ENCODE measurements around the gene GLRX.
"Not testable (repeated sequence)": the region's sequence is repeated elsewhere in the genome, so short reads cannot be mapped to it uniquely, and the experiment has no call there.

GLRX gene

GRCh38 chr5:95822542-95823181 is at the start of gene GLRX:
GLRX (minus strand) TSS chr5:95822726; CDS start chr5:95822662, 64 bp downstream.
- no peak for DNase-seq

- DNase-seq: no peak
Observed at GRCh38 chr5:95871146-95871806, 48.8 kb upstream of the GLRX start.

- no peak for DNase-seq
Observed at GRCh38 chr5:95870105-95870672, 47.7 kb upstream of the GLRX start.

GRCh38 chr5:95869173-95869855 is 46.8 kb upstream of the GLRX start:
- DNase-seq: not testable (repeated sequence)

GRCh38 chr5:95868136-95868535 is 45.6 kb upstream of the GLRX start:
- no peak for DNase-seq

- DNase-seq: no peak
Observed at GRCh38 chr5:95866435-95867040, 44.0 kb upstream of the GLRX start.

- no peak for DNase-seq
Observed at GRCh38 chr5:95864944-95865504, 42.5 kb upstream of the GLRX start.

GRCh38 chr5:95864456-95864855 is 41.9 kb upstream of the GLRX start:
- no peak for DNase-seq

- DNase-seq: no peak
Observed at GRCh38 chr5:95863383-95863757, 40.8 kb upstream of the GLRX start.

- DNase-seq: no peak
Observed at GRCh38 chr5:95862671-95863382, 40.3 kb upstream of the GLRX start.

GRCh38 chr5:95861864-95862561 is 39.5 kb upstream of the GLRX start:
- no peak for DNase-seq

- DNase-seq: no peak
Observed at GRCh38 chr5:95861221-95861863, 38.8 kb upstream of the GLRX start.

GRCh38 chr5:95859661-95860060 is 37.1 kb upstream of the GLRX start:
- DNase-seq: no peak

- DNase-seq: peak; percentile 60 to 81
Observed at GRCh38 chr5:95858661-95859595, 36.4 kb upstream of the GLRX start.

GRCh38 chr5:95858023-95858461 is 35.5 kb upstream of the GLRX start:
- DNase-seq: no peak

- no peak for DNase-seq
Observed at GRCh38 chr5:95857185-95857945, 34.8 kb upstream of the GLRX start.

GRCh38 chr5:95856501-95856981 is 34.0 kb upstream of the GLRX start:
- no peak for DNase-seq

- DNase-seq: no peak
Observed at GRCh38 chr5:95853490-95853889, 31.0 kb upstream of the GLRX start.

GRCh38 chr5:95852567-95852966 is 30.0 kb upstream of the GLRX start:
- DNase-seq: no peak
